ENCODE results near the gene LDLRAP1. TPM values are rescaled to one million over a fixed set of nuclear protein-coding genes. Genes with fewer than 3 reads are reported as not detected.
A peak's percentile ranks its signal among the peaks of the same experiment; 100 is the strongest.

The LDLRAP1 gene
- total RNA-seq, 2 donors from 2014 or later, result 9.5 to 10.3 TPM

- peak; percentile 62 for DNase-seq
- ATAC-seq, result peak in 1 of 2 donors; percentile 52
- intact Hi-C loops (cut with DNase I), result no loop called here
Measured at GRCh38 chr1:25568834-25569596, 25.6 kb downstream of the LDLRAP1 start.

GRCh38 chr1:25569597-25570396, 26.4 kb downstream of the LDLRAP1 start:
- peak in 1 of 2 donors; percentile 29 for ATAC-seq
- DNase-seq, result no peak
- intact Hi-C loops (cut with DNase I), result no loop called here

DNA sequence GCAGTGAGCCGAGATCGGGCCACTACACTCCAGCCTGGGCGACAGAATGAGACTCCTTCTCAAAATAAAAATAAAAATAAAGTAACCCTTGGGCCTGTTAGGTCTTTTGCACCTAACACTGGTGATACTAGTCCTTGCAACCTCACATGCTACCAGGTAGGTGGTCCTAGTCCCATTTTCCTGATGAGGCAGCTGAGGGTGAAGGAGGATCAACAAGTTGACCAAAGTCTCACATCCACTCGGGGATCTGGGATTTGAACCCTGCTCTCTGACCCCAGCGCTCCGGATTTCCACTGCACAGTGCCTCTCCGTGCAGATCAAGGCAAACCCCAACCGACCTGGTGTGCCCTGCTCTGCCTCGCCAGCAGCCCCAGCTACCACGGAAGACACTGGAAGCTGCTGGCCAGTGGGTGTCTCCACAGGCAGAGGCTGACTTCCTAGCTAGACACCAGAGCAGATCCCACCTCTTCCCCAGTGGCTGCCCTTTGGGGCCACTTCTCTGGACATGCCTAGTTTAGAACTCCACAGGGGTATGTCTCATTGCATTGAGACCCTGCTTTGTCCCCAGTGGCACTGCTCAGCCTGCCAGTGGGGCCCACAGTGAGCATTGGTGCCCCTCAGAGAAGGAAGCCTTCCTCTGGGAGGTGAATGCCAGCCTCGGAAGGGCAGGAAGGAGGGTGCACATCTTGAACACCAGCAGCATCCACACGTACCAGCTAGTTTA, 27.6 kb downstream of the LDLRAP1 start:
- ATAC-seq (no peak), DNase-seq (no peak)

GRCh38 chr1:25571522-25571970, 28.1 kb downstream of the LDLRAP1 start:
- no peak for ATAC-seq
- no peak for DNase-seq
- intact Hi-C loops (cut with DNase I), result no loop called here

More for the DNA sequence above, 27.6 kb downstream of the LDLRAP1 start:
- intact Hi-C loops (cut with DNase I), result no loop called here

- intact Hi-C loops (cut with DNase I), result no loop called here
- DNase-seq (no peak), ATAC-seq (no peak)
Measured at GRCh38 chr1:25572107-25572506, 28.7 kb downstream of the LDLRAP1 start.

DNA sequence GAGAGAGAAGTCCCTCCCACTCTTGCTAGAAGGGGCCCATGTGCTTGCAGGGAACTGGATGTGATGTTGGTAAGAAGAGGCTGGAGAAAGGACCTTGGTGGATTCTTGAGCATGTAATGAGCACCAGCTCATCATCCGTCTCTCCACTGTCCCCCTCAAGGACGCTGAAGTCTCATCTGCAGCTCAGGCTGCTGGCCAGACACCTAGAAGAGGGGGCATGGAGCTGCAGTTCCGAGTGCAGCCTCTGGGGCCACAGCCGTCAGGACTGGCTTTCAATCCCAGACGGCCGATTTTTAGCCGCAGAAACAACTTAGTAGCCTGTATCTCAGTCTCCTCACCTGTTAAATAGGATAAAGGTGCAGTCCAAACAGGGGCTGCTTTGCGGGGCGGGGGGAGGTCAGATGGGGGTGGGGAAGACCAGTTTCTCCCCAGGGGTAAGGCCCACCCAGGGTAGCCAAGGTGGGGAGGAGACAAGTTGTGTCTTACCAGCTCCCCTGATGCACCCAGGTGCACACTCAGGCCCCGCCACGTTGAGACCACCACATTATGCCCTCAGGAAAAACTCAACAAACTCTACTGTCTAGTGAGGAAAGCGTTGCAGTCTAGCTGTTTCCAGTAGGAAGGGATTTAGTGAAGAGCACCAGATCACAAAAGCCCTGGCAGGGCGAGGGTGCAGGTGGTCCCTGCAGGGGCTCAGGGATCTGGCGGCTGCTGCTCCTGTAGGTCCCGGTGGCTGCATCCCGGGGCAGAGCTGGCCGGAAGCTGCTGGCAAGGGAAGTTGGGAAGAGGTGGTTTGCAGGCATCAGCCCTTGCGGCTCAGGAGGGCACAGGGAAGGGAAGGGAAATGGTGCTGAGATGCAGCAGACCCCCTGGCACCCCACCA, 29.5 kb downstream of the LDLRAP1 start:
- ATAC-seq (peak; percentile 27 to 54), DNase-seq (no peak)
- intact Hi-C loops (cut with DNase I), result no loop called here

GRCh38 chr1:25573591-25573930, 30.2 kb downstream of the LDLRAP1 start:
- intact Hi-C loops (cut with DNase I), result no loop called here
- DNase-seq (no peak), ATAC-seq (no peak)

- DNase-seq (no peak), ATAC-seq (no peak)
- intact Hi-C loops (cut with DNase I), result no loop called here
Measured at GRCh38 chr1:25573961-25574360, 30.6 kb downstream of the LDLRAP1 start.

GRCh38 chr1:25575191-25575590, 31.8 kb downstream of the LDLRAP1 start:
- no peak for ATAC-seq
- intact Hi-C loops (cut with DNase I), result no loop called here

DNA sequence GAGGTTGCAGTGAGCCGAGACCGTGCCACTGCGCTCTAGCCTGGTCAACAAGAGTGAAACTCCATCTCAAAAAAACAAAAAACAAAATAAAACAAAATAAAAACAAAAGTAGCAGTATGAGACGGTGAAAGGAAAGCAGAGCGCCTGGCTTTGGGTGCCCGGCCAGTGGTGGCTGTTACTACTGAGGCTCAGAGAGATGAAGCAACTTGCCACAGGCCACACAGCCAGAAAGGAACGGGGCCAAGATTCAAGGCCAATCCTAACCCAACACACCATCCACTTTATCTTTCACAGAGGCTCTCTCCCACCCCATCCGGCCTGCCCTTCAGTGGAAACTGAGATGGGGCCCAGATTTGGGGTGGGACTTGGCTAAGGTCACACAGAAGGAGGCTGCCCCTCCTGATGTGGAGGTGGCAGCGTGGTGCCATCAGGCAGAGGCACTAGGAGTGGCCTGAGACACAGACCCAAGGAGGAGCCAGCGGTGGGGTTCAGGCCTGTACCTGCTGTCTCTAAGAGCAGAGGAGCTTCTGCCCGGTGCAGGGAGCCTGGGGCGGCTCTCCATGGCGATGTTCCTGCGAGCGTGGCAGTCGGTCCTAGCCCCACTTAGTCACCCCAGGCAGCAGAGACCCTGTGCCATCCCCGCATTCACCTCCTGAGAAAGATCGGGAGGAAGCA, 33.2 kb downstream of the LDLRAP1 start:
- DNase-seq (no peak), ATAC-seq (no peak)
- intact Hi-C loops (cut with DNase I), result no loop called here

More at GRCh38 chr1:25575191-25575590, 31.8 kb downstream of the LDLRAP1 start:
- no peak for DNase-seq

DNA sequence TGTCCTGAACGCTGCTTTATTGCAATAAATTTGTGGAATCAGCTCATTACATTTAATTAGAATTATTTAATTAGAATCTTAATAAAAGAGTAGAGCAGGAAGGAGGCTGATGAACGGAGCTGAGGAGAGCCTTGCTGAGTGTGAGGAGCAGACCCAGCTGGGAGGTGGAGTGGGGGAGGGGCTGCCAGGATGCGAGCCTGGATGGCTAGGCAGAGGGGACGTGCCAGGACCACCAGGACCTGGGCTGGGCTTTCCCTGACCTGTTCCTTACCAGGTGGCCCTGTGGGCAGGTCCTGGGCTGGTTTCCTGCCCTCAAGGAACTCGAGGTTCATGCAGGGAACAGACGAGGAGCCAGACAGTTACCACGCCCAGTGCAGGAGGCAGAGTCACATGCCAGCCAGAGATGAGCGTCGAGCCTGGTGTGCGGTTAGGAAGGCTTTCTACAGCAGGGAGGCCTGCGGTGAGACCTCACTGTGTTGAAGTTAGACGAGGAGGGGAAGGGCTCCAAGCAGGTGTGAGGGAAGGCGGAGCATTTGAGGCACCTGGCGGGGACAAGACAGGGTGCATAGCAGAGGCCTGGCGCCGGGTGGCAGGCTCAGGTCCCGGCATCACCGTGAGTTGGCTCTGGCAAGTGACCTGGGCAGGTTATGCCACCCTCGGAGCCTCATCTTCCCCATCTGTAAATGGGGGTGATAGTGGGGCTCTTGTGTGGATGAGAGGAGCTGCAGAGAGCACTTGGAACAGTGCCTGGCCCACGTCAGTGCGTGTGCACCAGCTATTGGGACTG, 33.9 kb downstream of the LDLRAP1 start:
- intact Hi-C loops (cut with DNase I), result no loop called here
- DNase-seq (no peak), ATAC-seq (no peak)

DNA sequence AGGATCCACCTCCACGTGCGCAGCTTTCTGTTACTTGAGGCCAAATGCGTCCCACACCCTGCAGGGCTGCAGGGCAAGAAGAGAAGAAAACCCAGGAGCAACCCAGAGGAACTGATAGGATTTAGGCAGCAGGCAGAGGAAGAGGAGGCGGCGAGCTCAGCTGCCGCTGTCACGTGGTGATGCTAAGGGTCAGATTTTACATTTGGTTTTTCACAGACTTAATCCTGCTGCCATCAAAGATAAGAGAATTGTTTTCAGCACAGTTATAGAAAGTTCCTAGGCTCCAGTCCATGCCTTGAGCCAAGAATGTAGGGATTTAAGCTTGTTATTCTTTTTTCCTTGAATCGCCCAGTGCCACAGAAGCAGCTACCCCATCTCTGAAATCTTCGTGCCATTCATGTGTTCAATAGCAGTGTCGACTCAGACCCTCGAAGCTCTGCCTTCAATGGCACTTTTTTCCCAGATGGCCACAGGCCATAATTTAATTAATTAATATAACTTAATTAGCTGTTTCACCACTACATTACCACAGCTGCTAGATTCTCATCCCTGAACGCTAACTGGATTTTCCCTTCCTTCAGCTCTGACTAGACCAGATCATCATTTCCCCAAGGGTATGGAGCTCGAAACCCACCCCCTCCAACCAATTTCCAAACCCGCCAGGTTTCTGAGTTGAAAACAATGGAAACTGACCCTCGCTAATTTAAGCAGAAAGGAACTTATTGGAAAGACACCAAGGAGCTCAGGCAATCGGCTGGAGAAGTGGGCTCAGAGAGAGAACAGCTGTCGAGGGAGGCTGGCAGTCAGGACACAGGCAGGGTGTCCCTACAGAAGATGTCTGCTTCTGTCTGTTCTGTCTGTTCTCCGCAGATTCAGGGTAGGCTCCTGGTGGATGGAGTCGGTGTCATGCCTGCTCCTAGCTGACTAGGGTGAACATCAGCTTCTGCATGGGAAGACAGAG, 36.2 kb downstream of the LDLRAP1 start:
- ATAC-seq, result no peak
- intact Hi-C loops (cut with DNase I), result no loop called here
- DNase-seq, result no peak

- DNase-seq, result no peak
- ATAC-seq, result peak in 1 of 2 donors; percentile 52
- intact Hi-C loops (cut with DNase I), result no loop called here
Measured at GRCh38 chr1:25580927-25581326, 37.5 kb downstream of the LDLRAP1 start.

GRCh38 chr1:25581764-25582163, 38.4 kb downstream of the LDLRAP1 start:
- intact Hi-C loops (cut with DNase I), result no loop called here
- DNase-seq, result no peak
- ATAC-seq, result peak in 1 of 2 donors; percentile 14

DNA sequence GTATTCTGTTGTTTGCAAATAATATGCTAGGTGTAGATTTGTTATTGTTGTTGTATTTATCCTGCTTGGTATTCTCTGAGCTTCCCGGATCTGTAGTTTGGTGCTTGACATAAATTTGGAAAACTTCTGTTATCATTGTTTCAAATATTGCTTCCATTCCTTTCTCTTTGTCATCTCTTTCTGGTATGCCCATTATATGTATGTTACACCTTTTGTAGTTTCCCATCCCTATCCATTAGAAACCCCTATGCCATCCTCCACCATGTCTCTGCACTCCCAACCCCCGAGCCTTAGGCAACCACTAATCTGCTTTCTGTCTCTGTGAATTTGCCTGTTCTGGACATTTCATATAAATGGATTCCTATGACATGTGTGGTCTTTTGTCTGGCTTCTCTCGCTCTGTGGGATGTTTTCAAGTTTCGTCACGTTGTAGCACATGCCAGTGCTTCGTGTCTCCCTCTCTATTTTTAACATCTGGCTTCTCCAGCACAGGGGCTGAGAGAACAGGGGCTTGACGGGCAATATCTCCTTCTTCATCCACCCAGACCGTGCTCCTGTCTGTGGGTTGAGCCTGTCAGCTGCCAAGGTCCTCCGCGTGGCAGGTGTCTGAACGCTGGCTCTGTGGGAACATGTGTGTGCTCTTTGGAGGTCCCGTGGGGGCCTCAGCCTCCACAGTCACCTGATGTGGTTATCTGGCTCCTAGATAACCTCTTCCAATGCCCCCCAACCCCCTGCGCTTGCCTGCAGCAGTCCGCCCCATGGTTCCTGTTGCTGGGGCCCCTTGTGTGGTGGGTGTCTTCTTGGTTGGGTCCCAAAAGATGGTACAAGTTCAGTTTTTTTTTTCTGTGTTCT, 40.3 kb downstream of the LDLRAP1 start:
- ATAC-seq (no peak), DNase-seq (no peak)
- intact Hi-C loops (cut with DNase I), result no loop called here

GRCh38 chr1:25586181-25586588, 42.8 kb downstream of the LDLRAP1 start:
- DNase-seq (no peak), ATAC-seq (no peak)
- intact Hi-C loops (cut with DNase I), result no loop called here

All from left cardiac atrium (tissue), 4 donors.